OCI-LY7 (cell line): ENCODE results near the gene PLPP3. TPM values are rescaled to one million over a fixed set of nuclear protein-coding genes. Genes with fewer than 3 reads are reported as not detected.
A peak's percentile ranks its signal among the peaks of the same experiment; 100 is the strongest.

Experiments used
- BruUV-seq: library from RNA; stranded (reverse); fragments of 400-500 nt; replicated peaks from 2 replicates; lab custom pipeline; 2021; lab: Mats Ljungman, UMichigan
- CTCF ChIA-PET: fragments of 300-600 bp; sonication (Branson Sonifier 250); formaldehyde crosslinking; loops from one replicate; lab custom pipeline; 2022; ENCODE audit warnings: antibody characterized with exemption; ENCODE audit not compliant: unreplicated experiment; lab: Charles Lee
- POLR2A ChIA-PET: fragments of 300-600 bp; sonication (Branson Sonifier 250); formaldehyde crosslinking; loops from one replicate; lab custom pipeline; 2022; ENCODE audit warnings: antibody characterized with exemption; lab: Charles Lee
- DNase-seq: peaks from one replicate; pipeline ENCODE4 v3.0.0-alpha.2; 2015; ENCODE audit warnings: low spot score
- H2AFZ ChIP-seq: fragments of 200-600 bp; sonication (generic), shearing (Covaris generic); 2 replicates; pipeline ENCODE4 v1.6.1; 2014; ENCODE audit warnings: mild to moderate bottlenecking, antibody characterized with exemption, low read length, moderate library complexity
- H3K27ac ChIP-seq: fragments of 200-600 bp; sonication (generic); 2 replicates; pipeline ENCODE4 v1.5.1; 2014; ENCODE audit warnings: mixed run types, low read depth, mild to moderate bottlenecking, moderate library complexity, low read length, inconsistent platforms; ENCODE audit not compliant: poor library complexity, severe bottlenecking
- H3K36me3 ChIP-seq: fragments of 200-600 bp; sonication (generic); 2 replicates; pipeline ENCODE4 v1.6.1; 2014; ENCODE audit warnings: mild to moderate bottlenecking, antibody characterized with exemption, low read length, moderate library complexity, mixed read lengths; ENCODE audit not compliant: insufficient read depth
- H3K4me1 ChIP-seq: fragments of 200-600 bp; sonication (generic); 2 replicates; pipeline ENCODE4 v1.5.1; 2014; ENCODE audit warnings: mild to moderate bottlenecking, low read length; ENCODE audit not compliant: insufficient read depth, poor library complexity, severe bottlenecking
- H3K4me2 ChIP-seq: fragments of 200-600 bp; sonication (generic); 2 replicates; pipeline ENCODE4 v1.6.1; 2014; ENCODE audit warnings: mild to moderate bottlenecking, low read length
- H3K4me3 ChIP-seq: fragments of 200-600 bp; sonication (generic); 2 replicates; pipeline ENCODE4 v1.5.1; 2014; ENCODE audit warnings: mild to moderate bottlenecking, low read depth, low read length; ENCODE audit not compliant: poor library complexity, severe bottlenecking
- H3K79me2 ChIP-seq: fragments of 200-600 bp; sonication (generic); 2 replicates; pipeline ENCODE4 v1.6.1; 2016; ENCODE audit warnings: low read depth, mild to moderate bottlenecking, low read length, moderate library complexity, mixed read lengths; ENCODE audit not compliant: insufficient read depth
- H3K9me2 ChIP-seq: fragments of 200-600 bp; sonication (generic); 2 replicates; pipeline ENCODE4 v1.6.1; 2016; ENCODE audit warnings: mild to moderate bottlenecking, low read length, mixed read lengths; ENCODE audit not compliant: insufficient read depth
- H3K9me3 ChIP-seq: fragments of 200-600 bp; sonication (generic); 2 replicates; pipeline ENCODE4 v1.6.1; 2014; ENCODE audit warnings: mild to moderate bottlenecking, mixed run types, low read length, mixed read lengths
- H4K20me1 ChIP-seq: fragments of 200-600 bp; sonication (generic); 2 replicates; pipeline ENCODE4 v1.6.1; 2014; ENCODE audit warnings: mild to moderate bottlenecking, antibody characterized with exemption, low read length, moderate library complexity, mixed read lengths; ENCODE audit not compliant: insufficient read depth
- EZH2phosphoT487 ChIP-seq: fragments of 200-600 bp; sonication (generic); IDR thresholded peaks from 2 replicates; pipeline ENCODE4 v1.6.1; 2018; ENCODE audit warnings: low read depth, borderline replicate concordance, mild to moderate bottlenecking, mixed run types, antibody characterized with exemption, low read length, moderate library complexity, mixed read lengths
- intact Hi-C: fragments of 100-400 bp; cut with micrococcal nuclease; formaldehyde crosslinking; loops from one replicate; pipeline ENCODE4 v1.10.0; 2022; ENCODE audit not compliant: unreplicated experiment
- total RNA-seq, 2 experiments: library from RNA; depleted of rRNA in 1 of 2; stranded (reverse); fragments of >200 nt in 1 of 2; shearing (Covaris generic) in 1 of 2; gene quantifications; 2 replicates each; pipeline ENCODE4 v1.2.3, GENCODE V29; 2014 to 2022
- TF ChIP-seq, protein P1 (sequence below): fragments of 200-600 bp; sonication (generic); conservative IDR thresholded peaks from 2 replicates; pipeline ENCODE4 v1.5.1; 2014; ENCODE audit warnings: mild to moderate bottlenecking, antibody characterized with exemption, low read length, moderate library complexity, mixed read lengths

The PLPP3 gene
- total RNA-seq, 2 experiments from 2014 or later, result 0.92 to 1.7 TPM

DNA sequence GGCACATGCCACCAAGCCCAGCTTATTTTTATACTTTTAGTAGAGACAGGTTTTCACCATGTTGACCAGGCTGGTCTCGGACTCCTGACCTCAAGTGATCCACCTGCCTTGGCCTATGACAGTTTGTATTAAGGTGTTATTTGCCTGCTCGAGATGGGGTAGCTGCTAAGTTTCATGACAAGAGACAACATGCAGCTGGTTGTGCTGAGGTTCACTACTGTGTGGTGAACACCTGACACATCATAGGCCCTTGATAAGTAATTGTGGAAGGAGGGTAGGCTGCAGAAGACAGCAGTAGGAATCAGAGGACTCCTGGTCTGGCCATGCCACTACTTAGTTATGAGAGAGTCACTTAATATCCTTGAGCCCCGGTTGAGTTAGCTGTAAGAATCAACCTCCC is 46.2 kb downstream of the PLPP3 start:
- H3K9me3 ChIP-seq, result no peaks in the 10 kb centered on the region
- intact Hi-C loops, result no loop called here
- no peaks in the 10 kb centered on the region for H3K79me2 ChIP-seq
- no TSS peak for BruUV-seq
- no peak for DNase-seq
- H3K36me3 ChIP-seq, result no peaks in the 10 kb centered on the region
- no peaks in the 10 kb centered on the region for H4K20me1 ChIP-seq
- no peaks in the 10 kb centered on the region for H3K9me2 ChIP-seq
- ChIA-PET CTCF (no interaction called here), POLR2A (interaction anchor here (0.8 to 2.1 kb wide), 3 partner anchors 8 to 44 kb away, joined by 5 to 9 read pairs (median 6); no protein-coding TSS in a partner anchor)
- no peak overlapping the region for H3K4me2 ChIP-seq
- no peak overlapping the region for H3K27ac ChIP-seq
- peaks cover 19% of the 10 kb centered on the region for H3K4me1 ChIP-seq
- H2AFZ ChIP-seq, result no peak overlapping the region
- TF ChIP-seq EZH2phosphoT487, result no peak
- TF ChIP-seq, protein P1, sequence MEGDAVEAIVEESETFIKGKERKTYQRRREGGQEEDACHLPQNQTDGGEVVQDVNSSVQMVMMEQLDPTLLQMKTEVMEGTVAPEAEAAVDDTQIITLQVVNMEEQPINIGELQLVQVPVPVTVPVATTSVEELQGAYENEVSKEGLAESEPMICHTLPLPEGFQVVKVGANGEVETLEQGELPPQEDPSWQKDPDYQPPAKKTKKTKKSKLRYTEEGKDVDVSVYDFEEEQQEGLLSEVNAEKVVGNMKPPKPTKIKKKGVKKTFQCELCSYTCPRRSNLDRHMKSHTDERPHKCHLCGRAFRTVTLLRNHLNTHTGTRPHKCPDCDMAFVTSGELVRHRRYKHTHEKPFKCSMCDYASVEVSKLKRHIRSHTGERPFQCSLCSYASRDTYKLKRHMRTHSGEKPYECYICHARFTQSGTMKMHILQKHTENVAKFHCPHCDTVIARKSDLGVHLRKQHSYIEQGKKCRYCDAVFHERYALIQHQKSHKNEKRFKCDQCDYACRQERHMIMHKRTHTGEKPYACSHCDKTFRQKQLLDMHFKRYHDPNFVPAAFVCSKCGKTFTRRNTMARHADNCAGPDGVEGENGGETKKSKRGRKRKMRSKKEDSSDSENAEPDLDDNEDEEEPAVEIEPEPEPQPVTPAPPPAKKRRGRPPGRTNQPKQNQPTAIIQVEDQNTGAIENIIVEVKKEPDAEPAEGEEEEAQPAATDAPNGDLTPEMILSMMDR, result no peak
- H3K4me3 ChIP-seq, result no peak overlapping the region

DNA sequence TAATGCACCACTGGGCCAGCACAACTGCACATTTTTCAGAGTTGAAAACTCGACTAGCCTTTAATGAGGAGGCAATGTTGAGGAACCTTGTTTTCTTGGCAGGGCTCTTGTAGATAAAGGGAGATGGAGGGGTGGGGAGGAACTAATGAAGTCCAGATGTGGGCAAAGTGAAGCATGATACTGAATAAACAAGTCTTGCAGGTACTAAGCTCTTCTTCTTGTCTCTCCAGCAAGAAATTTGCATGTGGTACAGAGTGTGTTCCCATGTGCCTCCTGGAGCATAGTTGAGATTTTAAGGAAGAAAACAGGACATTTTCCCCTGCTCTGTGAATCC is 47.0 kb downstream of the PLPP3 start:
- Histone ChIP-seq H3K79me2 (no peaks in the 10 kb centered on the region), H3K36me3 (no peaks in the 10 kb centered on the region), H4K20me1 (no peaks in the 10 kb centered on the region), H3K9me3 (no peaks in the 10 kb centered on the region), H3K4me2 (0 out of 2 replicates have a peak overlapping the region, but pooled peaks have one; percentile 0), H3K4me1 (peaks cover 28% of the 10 kb centered on the region), H3K9me2 (no peaks in the 10 kb centered on the region), H3K27ac (no peak overlapping the region), H2AFZ (no peak overlapping the region; the same call in 1 of the 2 replicates), H3K4me3 (no peak overlapping the region)
- intact Hi-C loops, result no loop called here
- no peak for DNase-seq
- ChIA-PET POLR2A (interaction anchor here (0.7 to 2.5 kb wide), 6 partner anchors 9 to 45 kb away, joined by 3 to 9 read pairs (median 6); no protein-coding TSS in a partner anchor), CTCF (interaction anchor here (0.5 kb wide), 1 partner anchor 33 kb away, joined by 3 read pairs; no protein-coding TSS in a partner anchor)
- no TSS peak for BruUV-seq
- TF ChIP-seq, protein P1, result no peak
- no peak for TF ChIP-seq EZH2phosphoT487

DNA sequence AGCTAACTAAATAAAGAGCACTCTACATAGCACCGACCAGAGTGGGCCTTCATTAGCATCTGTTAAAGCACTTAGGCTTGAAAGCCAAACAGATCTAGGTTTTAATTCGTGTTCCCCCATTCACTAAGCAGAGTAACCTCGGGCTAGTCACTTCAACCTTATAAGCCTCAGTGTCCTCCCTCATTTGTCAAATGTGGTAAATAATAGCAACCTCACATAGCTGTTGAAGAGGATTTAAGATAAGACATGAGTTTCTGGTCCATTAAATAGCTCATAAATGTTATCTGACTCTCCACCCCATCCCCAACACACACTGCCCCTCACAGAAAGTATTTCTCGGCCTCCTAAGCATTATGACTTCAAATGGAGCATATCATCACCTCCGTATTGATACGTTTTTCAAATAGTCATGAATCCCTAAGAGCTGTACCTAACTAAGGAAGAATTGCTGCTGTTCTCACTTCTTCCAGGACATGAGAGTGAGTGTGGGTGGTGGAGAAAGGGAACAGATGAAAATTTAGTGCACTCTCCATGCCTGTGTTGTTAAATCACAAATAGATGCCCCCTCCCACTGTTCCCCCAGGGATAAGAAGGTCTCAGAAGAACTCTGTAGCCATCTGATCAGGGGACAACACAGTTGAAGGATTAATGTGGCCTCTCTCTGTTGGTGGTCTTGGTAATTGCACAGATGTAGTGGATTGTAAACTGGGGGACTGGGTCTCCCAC is 47.6 kb downstream of the PLPP3 start:
- no peaks in the 10 kb centered on the region for H3K36me3 ChIP-seq
- no peaks in the 10 kb centered on the region for H3K9me3 ChIP-seq
- BruUV-seq, result no TSS peak
- no peak overlapping the region; the same call in 1 of the 2 replicates for H2AFZ ChIP-seq
- 0 out of 2 replicates have a peak overlapping the region, but pooled peaks have one; percentile 0 for H3K4me2 ChIP-seq
- no peak overlapping the region for H3K27ac ChIP-seq
- intact Hi-C loops, result no loop called here
- ChIA-PET POLR2A (interaction anchor here (0.5 to 2.5 kb wide), 8 partner anchors 10 to 369 kb away, joined by 3 to 9 read pairs (median 3); no protein-coding TSS in a partner anchor), CTCF (interaction anchor here (0.5 kb wide), 1 partner anchor 33 kb away, joined by 3 read pairs; no protein-coding TSS in a partner anchor)
- no peak for DNase-seq
- no peaks in the 10 kb centered on the region for H3K9me2 ChIP-seq
- peaks cover 34% of the 10 kb centered on the region for H3K4me1 ChIP-seq
- TF ChIP-seq, protein P1, result no peak
- no peak for TF ChIP-seq EZH2phosphoT487
- no peaks in the 10 kb centered on the region for H3K79me2 ChIP-seq
- H3K4me3 ChIP-seq, result no peak overlapping the region
- no peaks in the 10 kb centered on the region for H4K20me1 ChIP-seq
